ENCODE data around the gene TBX20.
"Not testable (repeated sequence)": the region's sequence is repeated elsewhere in the genome, so short reads cannot be mapped to it uniquely, and the experiment has no call there.

TBX20 gene

GRCh38 chr7:35254496-35255442, 869 bp upstream of the TBX20 start:
- FAIRE-seq = no peak

GRCh38 chr7:35253460-35253709, 515 bp downstream of the TBX20 start:
- FAIRE-seq = no peak

- FAIRE-seq = no peak
These were observed 1.1 kb downstream of the TBX20 start for GRCh38 chr7:35252612-35253459.

- FAIRE-seq = no peak
These were observed 2.1 kb downstream of the TBX20 start for GRCh38 chr7:35251606-35252310.

GRCh38 chr7:35250941-35251340, 3.0 kb downstream of the TBX20 start:
- FAIRE-seq = no peak

GRCh38 chr7:35250452-35250851, 3.4 kb downstream of the TBX20 start:
- no peak for FAIRE-seq

GRCh38 chr7:35249537-35249907, 4.4 kb downstream of the TBX20 start:
- FAIRE-seq = no peak

GRCh38 chr7:35248576-35249536, 5.0 kb downstream of the TBX20 start:
- no peak for FAIRE-seq

GRCh38 chr7:35246819-35247218, 7.1 kb downstream of the TBX20 start:
- FAIRE-seq = no peak

GRCh38 chr7:35241884-35242283, 12.0 kb downstream of the TBX20 start:
- FAIRE-seq = no peak

- no peak for FAIRE-seq
These were observed 12.5 kb downstream of the TBX20 start for GRCh38 chr7:35241436-35241835.

GRCh38 chr7:35241008-35241407, 12.9 kb downstream of the TBX20 start:
- not testable (repeated sequence) for FAIRE-seq

- not testable (repeated sequence) for FAIRE-seq
These were observed 15.4 kb downstream of the TBX20 start for GRCh38 chr7:35238456-35238855.

GRCh38 chr7:35232994-35233393, 20.9 kb downstream of the TBX20 start:
- no peak for FAIRE-seq

GRCh38 chr7:35231221-35231620, 22.7 kb downstream of the TBX20 start:
- not testable (repeated sequence) for FAIRE-seq

GRCh38 chr7:35229116-35229780, 24.7 kb downstream of the TBX20 start:
- not testable (repeated sequence) for FAIRE-seq

GRCh38 chr7:35228496-35229051, 25.3 kb downstream of the TBX20 start:
- FAIRE-seq = not testable (repeated sequence)

- FAIRE-seq = not testable (repeated sequence)
These were observed 26.5 kb downstream of the TBX20 start for GRCh38 chr7:35227438-35227837.

- FAIRE-seq = not testable (repeated sequence)
These were observed 31.5 kb downstream of the TBX20 start for GRCh38 chr7:35222445-35222844.

GRCh38 chr7:35220176-35220575, 33.7 kb downstream of the TBX20 start:
- FAIRE-seq = not testable (repeated sequence)

- FAIRE-seq = not testable (repeated sequence)
These were observed 37.9 kb downstream of the TBX20 start for GRCh38 chr7:35216033-35216432.

Measured in TTC549 (cell line).